NCI-H128 (cell line): ENCODE measurements around the gene RERE.

ENCODE experiments used
- DNase-seq: peaks from one replicate; lab custom pipeline; 2025; ENCODE audit not compliant: unreplicated experiment; lab: John Stamatoyannopoulos, UW

RERE gene

GRCh38 chr1:8323706-8324105 is 493.7 kb downstream of the RERE start:
- no peak for DNase-seq

DNA sequence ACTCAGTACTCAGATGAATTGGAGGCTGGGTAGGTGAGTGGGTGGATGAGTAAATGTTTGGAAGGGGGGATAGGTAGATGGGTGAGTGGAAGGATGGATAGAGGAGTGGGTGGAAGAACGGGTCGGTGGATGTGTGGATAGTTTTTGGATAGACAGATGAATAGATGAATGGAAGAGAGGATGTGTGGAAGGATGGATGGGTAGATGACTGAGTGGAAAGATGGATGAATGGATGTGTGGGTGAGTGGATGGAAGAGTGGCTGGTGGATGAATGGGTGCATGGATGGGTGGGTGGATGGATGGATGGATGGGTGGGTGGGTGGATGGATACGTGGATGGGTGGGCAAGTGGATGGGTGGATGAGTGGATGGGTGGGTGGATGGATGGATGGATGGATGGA is 495.8 kb downstream of the RERE start:
- no peak for DNase-seq

DNA sequence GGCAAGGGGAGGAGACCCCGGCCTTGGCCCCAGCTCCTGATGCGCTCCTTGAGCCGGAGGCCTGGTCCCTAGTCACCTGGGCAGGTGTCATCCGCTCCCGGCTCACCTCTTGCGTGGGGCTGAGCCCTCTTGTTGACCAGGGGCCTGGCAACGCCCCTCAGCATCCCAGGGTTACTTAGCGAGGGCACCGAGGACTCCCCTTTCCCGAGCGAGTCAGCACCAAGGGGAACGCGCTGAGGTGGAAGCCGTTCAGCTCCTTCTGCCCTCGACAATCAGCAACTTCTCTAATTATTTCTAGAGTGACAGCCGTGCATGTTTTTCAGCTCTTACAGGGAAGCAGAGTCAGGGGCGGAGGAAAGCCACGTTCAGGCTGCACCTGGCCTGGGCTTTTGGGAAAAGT is 499.0 kb downstream of the RERE start:
- DNase-seq = no peak

DNA sequence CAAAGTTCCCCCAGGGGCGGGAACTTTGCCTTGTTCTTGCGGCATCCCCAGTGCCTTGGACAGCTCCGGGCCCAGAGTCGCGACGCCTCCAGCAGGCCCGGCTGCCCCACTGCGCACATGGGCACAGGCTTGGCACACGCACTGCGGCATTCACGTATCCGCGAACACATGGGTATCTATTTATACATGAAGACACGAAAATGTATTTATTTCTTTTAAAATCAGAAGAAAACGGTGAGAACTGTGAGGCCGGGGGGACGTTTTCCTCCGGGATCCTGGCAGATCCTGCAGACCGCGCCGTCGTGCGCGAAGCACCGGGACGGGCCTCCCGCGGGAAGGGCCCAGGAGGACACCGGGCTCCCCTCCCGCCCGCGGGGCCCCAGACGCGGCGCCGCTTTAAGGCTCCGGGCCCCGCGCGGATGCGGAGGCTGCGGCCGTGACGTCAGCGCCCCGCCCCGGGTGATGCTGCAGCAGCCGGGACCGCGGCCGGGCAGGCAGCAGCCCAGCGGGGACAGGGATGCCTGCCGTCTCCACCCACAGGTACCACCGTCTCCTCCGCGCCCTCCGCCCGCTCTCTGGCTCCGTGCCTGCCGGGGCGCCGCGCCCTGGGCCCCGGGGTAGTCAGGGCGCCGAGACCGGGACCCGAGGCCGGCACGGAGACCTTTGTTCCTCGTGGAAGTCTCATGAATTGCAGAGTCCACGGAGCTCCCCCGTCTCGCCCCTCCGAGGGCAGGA is 499.6 kb downstream of the RERE start, which contains the start of gene SLC45A1:
TSS of gene SLC45A1 (plus strand) at position 468 of the 735 bp plus-strand sequence. CDS start 6,216 bp downstream, outside the sequence.
- DNase-seq = no peak

GRCh38 chr1:8315573-8316475 is 501.6 kb downstream of the RERE start:
- DNase-seq = no peak

GRCh38 chr1:8314346-8315280 is 502.8 kb downstream of the RERE start:
- peak; percentile 60 for DNase-seq

- DNase-seq = no peak
Measured at GRCh38 chr1:8313231-8313630, 504.2 kb downstream of the RERE start.

GRCh38 chr1:8312235-8313218 is 504.9 kb downstream of the RERE start:
- DNase-seq = no peak

DNA sequence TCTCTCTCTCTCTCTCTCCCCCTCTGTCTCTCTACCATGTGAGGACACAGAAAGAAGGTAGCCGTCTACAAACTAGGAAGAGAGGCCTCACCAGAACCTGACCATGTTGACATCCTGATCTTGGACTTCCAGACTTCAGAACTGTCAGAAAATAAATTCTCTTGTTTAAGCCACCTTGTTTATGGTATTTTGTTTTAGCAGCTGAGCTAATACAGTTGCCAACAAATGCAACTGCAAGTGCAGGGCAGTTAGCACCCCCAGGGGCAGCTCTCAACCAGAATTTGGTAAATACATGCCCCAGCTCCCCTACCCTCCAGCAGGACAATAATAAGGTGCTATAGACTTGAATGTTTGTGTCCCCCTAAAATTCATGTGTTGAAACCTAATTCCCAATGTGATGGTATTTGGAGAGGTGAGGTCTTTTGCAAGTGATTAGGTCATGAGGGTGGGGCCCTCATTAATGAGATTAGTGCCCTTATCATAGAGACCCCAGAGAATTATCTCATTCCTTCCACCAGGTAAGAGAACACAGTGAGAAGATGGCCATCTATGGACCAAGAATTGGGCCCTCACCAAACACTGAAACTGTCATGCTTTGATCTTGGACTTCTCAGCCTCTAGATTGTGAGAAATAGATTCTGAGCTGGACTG is 506.2 kb downstream of the RERE start:
- DNase-seq = no peak

DNA sequence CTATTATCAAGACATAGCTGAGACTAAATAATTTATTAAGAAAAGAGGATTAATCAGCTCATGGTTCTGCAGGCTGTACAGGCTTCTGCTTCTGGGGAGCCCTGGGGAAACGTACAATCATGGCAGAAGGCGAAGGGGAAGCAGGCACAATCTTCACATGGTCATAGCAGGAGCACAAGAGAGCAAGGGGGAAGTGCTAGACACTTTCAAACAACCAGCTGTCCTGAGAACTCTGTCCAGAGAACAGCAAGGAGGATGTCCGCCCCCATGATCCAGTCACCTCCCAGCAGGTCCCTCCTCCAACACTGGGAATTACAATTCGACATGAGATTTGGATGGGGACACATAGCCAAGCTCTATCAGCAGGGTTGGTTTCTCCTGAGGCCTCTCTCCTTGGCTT is 509.8 kb downstream of the RERE start:
- no peak for DNase-seq

- DNase-seq = no peak
Measured at GRCh38 chr1:8303876-8304275, 513.6 kb downstream of the RERE start.

DNA sequence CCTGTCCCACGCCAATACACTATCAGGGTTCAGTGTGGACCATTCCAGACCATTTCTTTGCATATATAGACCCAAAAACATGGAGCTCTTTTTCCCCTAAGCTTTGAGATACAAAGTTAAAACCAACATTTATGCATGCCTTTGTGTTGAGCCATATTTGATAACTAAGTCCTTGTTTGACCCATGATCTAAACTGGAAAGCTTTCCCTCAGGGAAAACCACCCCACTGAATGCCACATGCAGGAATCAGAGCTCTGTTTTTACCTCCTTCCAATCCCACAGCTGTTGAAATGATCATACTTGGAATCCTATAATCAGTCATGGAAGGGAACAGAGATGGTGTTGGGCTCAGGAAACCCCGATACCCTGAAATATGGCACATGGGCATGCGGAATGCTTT is 514.3 kb downstream of the RERE start:
- DNase-seq = no peak
